GM12878 (cell line): ENCODE measurements around the gene AMH. TPM values are rescaled to one million over a fixed set of nuclear protein-coding genes. Genes with fewer than 3 reads are reported as not detected.

Source experiments
- BCL11A ChIP-seq: IDR thresholded peaks from 2 replicates; pipeline ENCODE4 v1.6.1; 2011; ENCODE audit warnings: low read depth, low read length
- CBX3 ChIP-seq: fragments of 200-600 bp; sonication (generic); IDR thresholded peaks from 2 replicates; pipeline ENCODE4 v1.6.1; 2016; ENCODE audit warnings: low read depth, borderline replicate concordance
- CHD1 ChIP-seq: IDR thresholded peaks from 2 replicates; pipeline ENCODE4 v1.6.1; 2012; ENCODE audit warnings: low read depth, low read length, improper control_type of control experiment
- CHD2 ChIP-seq: IDR thresholded peaks from 2 replicates; pipeline ENCODE4 v1.6.1; 2011; ENCODE audit warnings: low read depth, low read length, improper control_type of control experiment, borderline replicate concordance
- CREM ChIP-seq: IDR thresholded peaks from 2 replicates; pipeline ENCODE4 v1.6.1; 2014; ENCODE audit warnings: antibody characterized with exemption, low read depth
- EGR1 ChIP-seq, 2 experiments: IDR thresholded peaks; 1 replicate in 1 of 2; 2 replicates in 1 of 2; pipeline ENCODE4 v1.6.1; 2011 to 2012; ENCODE audit warnings: low read depth in 2 of 2, low read length in 2 of 2, borderline replicate concordance in 1 of 2, mild to moderate bottlenecking in 1 of 2, moderate library complexity in 1 of 2
- FOS ChIP-seq: IDR thresholded peaks from 3 replicates; pipeline ENCODE4 v1.6.1; 2011; ENCODE audit warnings: borderline replicate concordance; ENCODE audit not compliant: insufficient read length; ENCODE audit errors: extremely low read depth
- FOXK2 ChIP-seq: fragments of 450-650 bp; IDR thresholded peaks from 2 replicates; pipeline ENCODE4 v1.6.1; 2017; ENCODE audit warnings: mild to moderate bottlenecking, moderate library complexity
- FOXM1 ChIP-seq: IDR thresholded peaks from 2 replicates; pipeline ENCODE4 v1.6.1; 2012; ENCODE audit warnings: low read depth, mild to moderate bottlenecking, inconsistent platforms, low read length, moderate library complexity
- HDAC2 ChIP-seq: fragments of 200-600 bp; sonication (generic); IDR thresholded peaks from 2 replicates; pipeline ENCODE4 v1.6.1; 2017
- HDAC6 ChIP-seq: fragments of 200-600 bp; sonication (generic); IDR thresholded peaks from one replicate; pipeline ENCODE4 v1.8.0; 2017; ENCODE audit warnings: antibody characterized with exemption; ENCODE audit not compliant: unreplicated experiment
- HSF1 ChIP-seq: fragments of 150-350 bp; IDR thresholded peaks from 2 replicates; pipeline ENCODE4 v1.6.1; 2014; ENCODE audit warnings: mild to moderate bottlenecking, low read depth, low read length
- IKZF2 ChIP-seq, 2 experiments: fragments of 450-650 bp; IDR thresholded peaks; 2 replicates each; pipeline ENCODE4 v1.6.1; 2017; ENCODE audit warnings: mild to moderate bottlenecking in 2 of 2, moderate library complexity in 2 of 2
- MEF2B ChIP-seq: fragments of 450-650 bp; IDR thresholded peaks from 2 replicates; pipeline ENCODE4 v1.6.1; 2018; ENCODE audit warnings: mild to moderate bottlenecking, moderate library complexity; ENCODE audit not compliant: partially characterized antibody, poor library complexity, severe bottlenecking
- RFX5 ChIP-seq: IDR thresholded peaks from 2 replicates; pipeline ENCODE4 v1.6.1; 2011; ENCODE audit warnings: low read depth, low read length, improper control_type of control experiment
- SIN3A ChIP-seq: IDR thresholded peaks from 2 replicates; pipeline ENCODE4 v1.6.1; 2012; ENCODE audit warnings: low read depth, low read length, improper control_type of control experiment
- SMAD1 ChIP-seq: fragments of 450-650 bp; IDR thresholded peaks from 2 replicates; pipeline ENCODE4 v1.6.1; 2018; ENCODE audit warnings: mild to moderate bottlenecking, low read depth; ENCODE audit not compliant: partially characterized antibody
- SMAD5 ChIP-seq: IDR thresholded peaks from 2 replicates; pipeline ENCODE4 v1.6.1; 2016; ENCODE audit warnings: antibody characterized with exemption, low read depth
- TCF3 ChIP-seq: IDR thresholded peaks from 2 replicates; pipeline ENCODE4 v1.6.1; 2012; ENCODE audit warnings: low read depth, mild to moderate bottlenecking, low read length, borderline replicate concordance; ENCODE audit not compliant: insufficient read depth
- ZNF207 ChIP-seq: fragments of 450-650 bp; IDR thresholded peaks from 2 replicates; pipeline ENCODE4 v1.6.1; 2014; ENCODE audit warnings: antibody characterized with exemption, mild to moderate bottlenecking, borderline replicate concordance
- ZSCAN29 ChIP-seq: fragments of 450-650 bp; IDR thresholded peaks from 2 replicates; pipeline ENCODE4 v1.6.1; 2017; ENCODE audit warnings: mild to moderate bottlenecking, moderate library complexity
- polyA plus RNA-seq, 11 experiments: library from polyadenylated mRNA; depleted of rRNA in 4 of 11; unstranded in 6 of 11; stranded (reverse) in 5 of 11; fragments of >200 nt; fragmentation: Nextera tagmentation in 4 of 11; fragmentation: Illumina TruSeq in 1 of 11; extraction: Ambion mirVana in 4 of 11; extraction: Trizol in 1 of 11; gene quantifications; 1 replicate in 1 of 11; 2 replicates in 10 of 11; pipeline versions ENCODE4 v1.2.1 to v1.2.3, GENCODE V29; 2011 to 2016; ENCODE audit warnings: inconsistent platforms in 2 of 11, missing spikeins in 2 of 11, low read depth in 1 of 11
- total RNA-seq, 4 experiments: library from RNA; depleted of rRNA in 3 of 4; stranded (reverse); fragments of >200 nt in 3 of 4; fragmentation: Illumina TruSeq in 1 of 4; extraction: Trizol in 1 of 4; gene quantifications; 2 replicates each; pipeline versions ENCODE4 v1.2.1 to v1.2.3, GENCODE V29; 2013 to 2021
- TF ChIP-seq, protein P1 (sequence below): fragments of 450-650 bp; IDR thresholded peaks from 2 replicates; pipeline ENCODE4 v1.6.1; 2016; ENCODE audit warnings: mild to moderate bottlenecking
- TF ChIP-seq, protein P2 (sequence below): IDR thresholded peaks from 2 replicates; pipeline ENCODE4 v1.6.1; 2012; ENCODE audit warnings: low read depth, low read length, improper control_type of control experiment
- TF ChIP-seq, protein P3 (sequence below): fragments of 450-650 bp; IDR thresholded peaks from 2 replicates; pipeline ENCODE4 v1.6.1; 2017; ENCODE audit warnings: mild to moderate bottlenecking, moderate library complexity

Gene AMH
- total and polyA plus RNA-seq, 10 of the 15 experiments (the other 5 are each of a cell fraction or from before 2014, with no cell fraction given), result 0.17 to 3.5 (median 0.81) TPM; not detected in 4

DNA sequence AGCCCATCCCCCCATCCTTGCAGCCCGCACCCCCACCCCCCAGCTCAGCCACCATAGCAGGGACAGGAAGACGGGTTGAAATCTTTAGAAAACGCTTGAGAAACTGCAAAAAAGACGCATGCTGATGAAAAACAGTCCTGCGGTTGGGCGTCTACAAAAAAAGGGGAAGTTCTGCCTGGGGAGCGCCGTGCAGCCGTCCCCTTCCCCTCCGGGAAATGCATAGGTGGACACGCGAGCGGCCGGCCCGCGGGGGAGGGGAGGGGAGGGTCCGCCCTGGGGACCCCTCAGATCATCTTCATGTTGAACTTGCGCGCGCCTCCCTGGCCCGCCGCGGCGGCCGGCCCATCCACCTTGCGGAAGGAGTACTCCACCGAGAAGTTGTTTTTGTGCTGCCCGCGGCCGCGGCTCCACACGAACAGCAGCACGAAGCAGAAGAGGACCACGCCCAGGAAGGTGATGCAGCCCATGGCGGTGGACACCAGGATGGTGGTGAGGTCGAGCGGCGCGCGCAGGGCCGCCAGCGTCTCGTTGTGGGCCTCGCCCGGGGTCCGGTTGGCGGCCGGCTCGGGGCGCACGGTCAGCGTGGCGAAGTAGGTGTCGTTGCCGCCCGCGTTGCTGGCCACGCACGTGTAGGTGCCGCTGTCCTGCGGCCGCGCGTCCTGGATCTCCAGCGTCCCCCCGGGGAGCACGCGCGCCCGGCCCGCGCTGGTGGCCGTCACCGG is 40.8 kb downstream of the AMH start (continued):
- TF ChIP-seq, protein P1, sequence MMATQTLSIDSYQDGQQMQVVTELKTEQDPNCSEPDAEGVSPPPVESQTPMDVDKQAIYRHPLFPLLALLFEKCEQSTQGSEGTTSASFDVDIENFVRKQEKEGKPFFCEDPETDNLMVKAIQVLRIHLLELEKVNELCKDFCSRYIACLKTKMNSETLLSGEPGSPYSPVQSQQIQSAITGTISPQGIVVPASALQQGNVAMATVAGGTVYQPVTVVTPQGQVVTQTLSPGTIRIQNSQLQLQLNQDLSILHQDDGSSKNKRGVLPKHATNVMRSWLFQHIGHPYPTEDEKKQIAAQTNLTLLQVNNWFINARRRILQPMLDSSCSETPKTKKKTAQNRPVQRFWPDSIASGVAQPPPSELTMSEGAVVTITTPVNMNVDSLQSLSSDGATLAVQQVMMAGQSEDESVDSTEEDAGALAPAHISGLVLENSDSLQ, result no peak
- TF ChIP-seq MEF2B (peak; percentile 46), CHD1 (no peak), BCL11A (no peak; the same call in 1 of the 2 replicates), HSF1 (no peak), RFX5 (no peak), CREM (peak; percentile 79), TCF3 (no peak), SMAD5 (no peak), HDAC2 (0 out of 2 replicates have a peak, but pooled peaks have one; percentile 37), FOXK2 (no peak), FOXM1 (peak; percentile 51; the same call in 1 of the 2 replicates), FOS (no peak), ZSCAN29 (no peak), SMAD1 (no peak), CHD2 (no peak; the same call in 1 of the 2 replicates), HDAC6 (no peak), SIN3A (no peak), ZNF207 (peak; percentile 11; the same call in 1 of the 2 replicates), IKZF2 (IDR thresholded peaks at IDR 0.05) (peak; percentile 60 to 69), CBX3 (no peak), EGR1 (IDR thresholded peaks at IDR 0.05; ENCODE audit: borderline replicate concordance in 1 of 2, low read depth in 2 of 2, low read length in 2 of 2) (no peak; a peak in 1 of 3 replicates)
- TF ChIP-seq, protein P2, sequence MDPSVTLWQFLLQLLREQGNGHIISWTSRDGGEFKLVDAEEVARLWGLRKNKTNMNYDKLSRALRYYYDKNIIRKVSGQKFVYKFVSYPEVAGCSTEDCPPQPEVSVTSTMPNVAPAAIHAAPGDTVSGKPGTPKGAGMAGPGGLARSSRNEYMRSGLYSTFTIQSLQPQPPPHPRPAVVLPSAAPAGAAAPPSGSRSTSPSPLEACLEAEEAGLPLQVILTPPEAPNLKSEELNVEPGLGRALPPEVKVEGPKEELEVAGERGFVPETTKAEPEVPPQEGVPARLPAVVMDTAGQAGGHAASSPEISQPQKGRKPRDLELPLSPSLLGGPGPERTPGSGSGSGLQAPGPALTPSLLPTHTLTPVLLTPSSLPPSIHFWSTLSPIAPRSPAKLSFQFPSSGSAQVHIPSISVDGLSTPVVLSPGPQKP, result no peak
- TF ChIP-seq, protein P3, sequence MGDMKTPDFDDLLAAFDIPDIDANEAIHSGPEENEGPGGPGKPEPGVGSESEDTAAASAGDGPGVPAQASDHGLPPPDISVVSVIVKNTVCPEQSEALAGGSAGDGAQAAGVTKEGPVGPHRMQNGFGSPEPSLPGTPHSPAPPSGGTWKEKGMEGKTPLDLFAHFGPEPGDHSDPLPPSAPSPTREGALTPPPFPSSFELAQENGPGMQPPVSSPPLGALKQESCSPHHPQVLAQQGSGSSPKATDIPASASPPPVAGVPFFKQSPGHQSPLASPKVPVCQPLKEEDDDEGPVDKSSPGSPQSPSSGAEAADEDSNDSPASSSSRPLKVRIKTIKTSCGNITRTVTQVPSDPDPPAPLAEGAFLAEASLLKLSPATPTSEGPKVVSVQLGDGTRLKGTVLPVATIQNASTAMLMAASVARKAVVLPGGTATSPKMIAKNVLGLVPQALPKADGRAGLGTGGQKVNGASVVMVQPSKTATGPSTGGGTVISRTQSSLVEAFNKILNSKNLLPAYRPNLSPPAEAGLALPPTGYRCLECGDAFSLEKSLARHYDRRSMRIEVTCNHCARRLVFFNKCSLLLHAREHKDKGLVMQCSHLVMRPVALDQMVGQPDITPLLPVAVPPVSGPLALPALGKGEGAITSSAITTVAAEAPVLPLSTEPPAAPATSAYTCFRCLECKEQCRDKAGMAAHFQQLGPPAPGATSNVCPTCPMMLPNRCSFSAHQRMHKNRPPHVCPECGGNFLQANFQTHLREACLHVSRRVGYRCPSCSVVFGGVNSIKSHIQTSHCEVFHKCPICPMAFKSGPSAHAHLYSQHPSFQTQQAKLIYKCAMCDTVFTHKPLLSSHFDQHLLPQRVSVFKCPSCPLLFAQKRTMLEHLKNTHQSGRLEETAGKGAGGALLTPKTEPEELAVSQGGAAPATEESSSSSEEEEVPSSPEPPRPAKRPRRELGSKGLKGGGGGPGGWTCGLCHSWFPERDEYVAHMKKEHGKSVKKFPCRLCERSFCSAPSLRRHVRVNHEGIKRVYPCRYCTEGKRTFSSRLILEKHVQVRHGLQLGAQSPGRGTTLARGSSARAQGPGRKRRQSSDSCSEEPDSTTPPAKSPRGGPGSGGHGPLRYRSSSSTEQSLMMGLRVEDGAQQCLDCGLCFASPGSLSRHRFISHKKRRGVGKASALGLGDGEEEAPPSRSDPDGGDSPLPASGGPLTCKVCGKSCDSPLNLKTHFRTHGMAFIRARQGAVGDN, result no peak
